ENCODE results near the gene RCSD1.

The RCSD1 gene

DNA sequence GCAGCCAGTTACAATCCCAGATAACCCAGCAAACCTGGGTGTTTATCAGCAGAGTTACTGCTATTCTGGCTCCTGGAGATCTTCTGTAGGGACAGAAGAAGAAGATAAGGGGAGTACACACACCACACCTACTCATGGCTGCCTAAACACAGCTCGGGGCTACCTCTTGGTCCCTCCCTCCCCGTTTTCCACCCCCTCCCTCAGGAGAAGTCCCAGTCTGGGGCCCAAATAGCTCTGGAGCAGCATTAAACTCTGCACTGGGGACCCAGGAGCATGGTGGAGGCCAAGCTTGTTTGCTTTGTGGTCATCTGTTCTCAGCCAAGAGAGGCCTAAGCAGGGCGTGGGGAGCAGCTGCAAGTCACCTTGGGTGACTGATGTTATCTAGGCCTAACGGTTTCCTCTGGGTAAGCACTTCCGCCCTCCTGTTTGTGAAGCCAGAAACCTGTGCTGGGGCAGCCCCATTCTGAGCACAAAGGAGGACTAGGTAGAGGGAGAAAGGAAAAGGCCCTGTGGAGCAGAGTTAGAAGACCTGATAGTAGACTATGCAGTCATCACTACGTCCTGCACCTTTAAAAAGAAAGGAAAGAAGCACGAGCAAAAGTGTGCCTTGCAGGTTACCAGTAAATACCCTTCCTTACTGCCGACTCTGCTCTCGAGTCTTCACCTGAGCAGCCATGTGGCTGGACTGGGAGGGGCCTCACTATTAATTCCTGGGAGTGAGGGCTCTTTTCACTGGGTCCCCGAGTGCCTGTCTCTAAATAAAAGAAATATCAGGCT is 2.0 kb upstream of the RCSD1 start:
- no peak overlapping the region for H3K27ac ChIP-seq
- no peak overlapping the region for H3K4me3 ChIP-seq (ENCODE audit: low read depth, low read length)

GRCh38 chr1:167628741-167629515 is 1.1 kb upstream of the RCSD1 start:
- no peaks in the 10 kb centered on the region for H3K4me1 ChIP-seq
- H3K9ac ChIP-seq: no peak overlapping the region
- TF ChIP-seq, protein P1, sequence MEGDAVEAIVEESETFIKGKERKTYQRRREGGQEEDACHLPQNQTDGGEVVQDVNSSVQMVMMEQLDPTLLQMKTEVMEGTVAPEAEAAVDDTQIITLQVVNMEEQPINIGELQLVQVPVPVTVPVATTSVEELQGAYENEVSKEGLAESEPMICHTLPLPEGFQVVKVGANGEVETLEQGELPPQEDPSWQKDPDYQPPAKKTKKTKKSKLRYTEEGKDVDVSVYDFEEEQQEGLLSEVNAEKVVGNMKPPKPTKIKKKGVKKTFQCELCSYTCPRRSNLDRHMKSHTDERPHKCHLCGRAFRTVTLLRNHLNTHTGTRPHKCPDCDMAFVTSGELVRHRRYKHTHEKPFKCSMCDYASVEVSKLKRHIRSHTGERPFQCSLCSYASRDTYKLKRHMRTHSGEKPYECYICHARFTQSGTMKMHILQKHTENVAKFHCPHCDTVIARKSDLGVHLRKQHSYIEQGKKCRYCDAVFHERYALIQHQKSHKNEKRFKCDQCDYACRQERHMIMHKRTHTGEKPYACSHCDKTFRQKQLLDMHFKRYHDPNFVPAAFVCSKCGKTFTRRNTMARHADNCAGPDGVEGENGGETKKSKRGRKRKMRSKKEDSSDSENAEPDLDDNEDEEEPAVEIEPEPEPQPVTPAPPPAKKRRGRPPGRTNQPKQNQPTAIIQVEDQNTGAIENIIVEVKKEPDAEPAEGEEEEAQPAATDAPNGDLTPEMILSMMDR (IDR thresholded peaks at IDR 0.05): no peak
- no peak overlapping the region for H2AFZ ChIP-seq
- H3K27me3 ChIP-seq (ENCODE audit: control insufficient read depth, insufficient read depth, low read length): no peaks in the 10 kb centered on the region
- H3K4me3 ChIP-seq (ENCODE audit: low read depth, low read length): no peak overlapping the region
- no peaks in the 10 kb centered on the region for H3K36me3 ChIP-seq (ENCODE audit: control insufficient read depth, insufficient read depth, low read length)
- no peaks in the 10 kb centered on the region for H3K79me2 ChIP-seq
- no peak overlapping the region for H3K27ac ChIP-seq
- no peaks in the 10 kb centered on the region for H3K9me3 ChIP-seq (ENCODE audit: control insufficient read depth, low read length)
- no peak overlapping the region for H3K4me2 ChIP-seq (ENCODE audit: low read length)

More for the DNA sequence above, 2.0 kb upstream of the RCSD1 start:
- Histone ChIP-seq H3K36me3 (ENCODE audit: control insufficient read depth, insufficient read depth, low read length) (no peaks in the 10 kb centered on the region), H3K4me1 (no peaks in the 10 kb centered on the region), H3K27me3 (ENCODE audit: control insufficient read depth, insufficient read depth, low read length) (no peaks in the 10 kb centered on the region), H3K9ac (no peak overlapping the region), H3K9me3 (ENCODE audit: control insufficient read depth, low read length) (no peaks in the 10 kb centered on the region), H3K4me2 (ENCODE audit: low read length) (peak overlapping the region; percentile 3), H3K79me2 (no peaks in the 10 kb centered on the region), H2AFZ (peak overlapping the region; percentile 53)
- TF ChIP-seq, protein P1 (IDR thresholded peaks at IDR 0.05): no peak

DNA sequence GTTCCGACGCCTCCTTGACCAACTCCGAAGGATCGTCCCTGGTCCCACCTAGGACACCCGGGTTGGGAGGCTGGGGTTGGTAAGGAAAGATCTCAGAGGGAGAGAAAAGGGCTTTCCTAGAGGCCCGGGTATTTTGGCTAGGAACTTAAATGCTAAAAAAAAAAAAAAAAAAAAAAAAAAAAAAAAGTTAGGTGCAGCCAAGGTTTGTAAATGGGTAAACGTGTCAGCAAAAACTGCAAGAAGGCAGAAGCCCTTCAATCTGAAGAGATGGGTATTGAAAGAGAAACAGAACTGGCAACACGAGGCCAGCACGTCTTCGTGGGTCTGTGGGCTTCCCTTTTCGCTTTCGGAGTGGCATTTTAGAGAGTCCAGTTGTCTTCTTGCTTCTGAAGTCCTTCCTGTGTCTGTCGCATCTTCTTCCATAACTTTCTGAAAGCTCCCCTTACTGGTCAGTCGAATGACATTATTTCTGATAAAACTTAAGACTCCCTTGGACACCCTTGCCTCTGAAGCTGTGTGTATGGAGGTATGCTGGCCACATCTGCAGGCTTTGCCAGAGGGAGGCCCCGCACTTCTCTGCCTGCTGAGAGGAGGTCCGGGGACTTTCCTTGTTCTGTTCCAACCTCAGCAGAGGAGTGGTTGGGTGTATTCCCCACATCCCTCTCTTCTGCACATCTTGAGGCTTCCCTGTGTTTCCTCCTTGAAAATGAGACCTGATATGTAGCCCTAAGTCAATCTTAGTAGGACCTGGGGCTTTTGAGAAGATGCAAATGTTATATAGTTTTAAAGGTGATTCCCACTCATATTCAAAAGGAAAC is 745 bp downstream of the RCSD1 start:
- Histone ChIP-seq H3K9me3 (ENCODE audit: control insufficient read depth, low read length) (no peaks in the 10 kb centered on the region), H3K27me3 (ENCODE audit: control insufficient read depth, insufficient read depth, low read length) (no peaks in the 10 kb centered on the region), H3K4me3 (ENCODE audit: low read depth, low read length) (no peak overlapping the region), H3K79me2 (no peaks in the 10 kb centered on the region), H3K4me1 (no peaks in the 10 kb centered on the region), H3K4me2 (ENCODE audit: low read length) (peak overlapping the region; percentile 81), H3K27ac (no peak overlapping the region), H3K9ac (no peak overlapping the region), H2AFZ (peak overlapping the region; percentile 58), H3K36me3 (ENCODE audit: control insufficient read depth, insufficient read depth, low read length) (no peaks in the 10 kb centered on the region)
- TF ChIP-seq, protein P1 (IDR thresholded peaks at IDR 0.05): no peak

DNA sequence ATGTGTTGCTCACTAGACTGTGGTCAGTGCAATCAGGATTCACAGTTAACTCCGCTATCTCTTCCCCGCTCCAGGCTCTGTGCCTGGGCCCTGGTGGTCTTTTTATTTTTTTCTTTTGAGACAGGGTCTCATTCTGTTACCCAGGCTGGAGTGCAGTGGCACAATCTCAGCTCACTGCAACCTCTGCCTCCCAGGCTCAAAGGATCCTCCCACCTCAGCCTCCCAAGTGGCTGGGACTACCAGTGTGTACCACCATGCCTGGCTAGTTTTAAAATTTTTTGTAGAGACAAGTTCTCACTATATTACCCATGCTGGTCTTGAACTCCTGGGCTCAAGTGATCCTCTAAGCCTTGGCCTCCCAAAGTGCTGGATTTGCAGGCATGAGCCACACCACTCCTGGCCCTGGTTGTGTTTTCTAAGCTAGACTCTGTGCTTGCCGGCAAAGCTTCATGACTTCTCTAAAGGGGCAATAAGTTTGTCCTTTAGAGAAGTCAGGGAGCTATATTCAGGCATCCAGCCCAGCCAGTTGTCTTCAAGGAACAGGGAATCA is 1.4 kb downstream of the RCSD1 start:
- Histone ChIP-seq H3K27ac (no peak overlapping the region), H3K9ac (no peak overlapping the region), H3K4me3 (ENCODE audit: low read depth, low read length) (no peak overlapping the region), H3K4me2 (ENCODE audit: low read length) (no peak overlapping the region), H3K27me3 (ENCODE audit: control insufficient read depth, insufficient read depth, low read length) (no peaks in the 10 kb centered on the region), H3K4me1 (no peaks in the 10 kb centered on the region), H3K79me2 (no peaks in the 10 kb centered on the region), H3K9me3 (ENCODE audit: control insufficient read depth, low read length) (no peaks in the 10 kb centered on the region), H2AFZ (no peak overlapping the region), H3K36me3 (ENCODE audit: control insufficient read depth, insufficient read depth, low read length) (no peaks in the 10 kb centered on the region)
- TF ChIP-seq, protein P1 (IDR thresholded peaks at IDR 0.05): no peak
